HG03095 (cell line): ENCODE results near the gene C2.
"Not testable (repeated sequence)": the region's sequence is repeated elsewhere in the genome, so short reads cannot be mapped to it uniquely, and the experiment has no call there.

Experiments
- ATAC-seq: cut with Tn5 transposase; IDR thresholded peaks from one replicate; pipeline ENCODE4 v1.9.1; 2021; ENCODE audit warnings: moderate library complexity; ENCODE audit not compliant: unreplicated experiment

C2 gene

DNA sequence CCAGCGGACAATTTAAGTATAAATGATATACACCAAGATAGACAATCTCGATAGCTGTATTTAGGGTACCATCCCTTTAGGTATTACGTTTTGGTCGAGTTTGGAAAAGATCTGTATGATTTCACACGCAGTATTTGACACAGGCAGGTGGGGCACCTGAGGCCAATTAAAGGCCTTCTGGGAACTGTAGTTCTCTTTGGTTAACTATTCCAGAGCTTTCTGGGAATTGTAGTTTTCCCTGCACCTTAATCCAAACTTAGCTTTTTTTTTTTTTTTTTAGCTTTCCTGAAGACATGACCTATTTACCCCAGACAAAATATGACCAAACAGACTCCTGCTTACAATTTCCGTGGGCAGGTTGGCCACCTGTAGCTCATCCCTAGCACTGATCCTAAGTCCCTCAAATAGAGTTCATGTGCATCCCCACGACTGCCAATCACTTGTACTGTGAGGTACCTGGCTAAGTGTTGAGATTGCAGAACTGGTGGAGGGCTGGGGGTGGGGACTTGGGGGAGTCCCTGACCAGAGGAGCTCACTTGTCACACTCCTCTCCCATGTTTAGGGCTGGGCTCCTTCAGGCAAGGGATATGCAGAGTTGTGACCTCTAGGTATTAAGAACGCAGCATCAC, 29.0 kb upstream of the C2 start:
- no peak for ATAC-seq

DNA sequence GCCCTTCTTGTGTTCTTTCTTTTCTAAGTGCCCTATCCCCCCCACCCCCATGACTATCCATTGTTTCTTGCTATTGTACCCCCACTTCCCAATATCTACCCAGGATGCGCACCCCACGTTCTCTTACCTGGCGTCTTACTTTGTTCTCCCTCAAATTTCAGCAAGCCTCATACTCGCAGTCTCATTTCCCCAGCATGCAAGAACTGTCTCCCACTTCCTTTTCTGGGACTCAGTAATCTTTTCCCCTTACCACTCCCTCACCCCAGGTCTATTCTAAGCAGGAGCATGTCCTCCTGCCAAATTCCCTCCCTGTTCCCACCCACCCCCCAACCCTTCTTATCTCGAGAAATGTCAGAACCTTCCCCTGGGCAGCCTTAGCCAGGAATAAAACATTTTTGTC, 28.3 kb upstream of the C2 start:
- no peak for ATAC-seq

DNA sequence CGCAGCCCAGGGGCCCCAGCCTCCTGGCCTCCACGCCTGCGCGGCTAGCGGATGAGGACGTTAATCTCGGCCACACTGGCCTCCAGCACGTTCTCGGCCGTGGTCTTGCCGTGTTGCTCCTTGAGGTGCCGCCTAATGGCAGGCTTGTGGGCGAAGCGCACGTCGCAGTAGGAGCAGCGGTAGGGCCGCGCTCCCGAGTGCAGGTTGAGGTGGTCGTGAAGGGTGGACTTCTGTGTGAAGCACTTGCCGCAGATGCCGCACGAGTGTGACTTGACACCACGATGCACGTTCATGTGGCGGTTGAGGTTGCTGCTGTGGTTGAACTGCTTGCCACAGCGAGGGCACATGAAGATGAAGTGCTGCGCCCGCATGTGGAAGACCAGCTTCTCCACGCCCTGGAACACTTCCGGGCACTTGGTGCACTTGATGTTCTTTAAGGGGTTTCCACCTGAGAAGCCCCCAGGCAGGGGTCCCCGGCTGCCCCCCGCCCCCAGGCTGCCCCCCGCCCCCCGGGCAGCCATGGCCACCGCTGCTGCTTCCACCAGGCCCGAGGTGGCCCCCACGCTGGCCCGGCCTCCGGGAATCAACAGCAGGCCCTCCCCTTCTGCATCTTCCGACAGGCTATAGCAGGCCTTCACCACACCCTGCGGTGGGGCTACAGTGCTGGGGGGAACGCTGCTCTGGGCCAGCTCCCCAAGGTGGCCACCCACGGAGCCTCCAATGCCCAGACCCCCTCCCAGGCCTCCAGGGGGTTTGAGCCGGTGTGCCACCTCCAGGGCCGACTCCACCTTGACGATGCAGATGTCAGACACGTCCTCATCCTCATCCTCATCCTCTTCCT, 27.4 kb upstream of the C2 start:
- no peak for ATAC-seq

DNA sequence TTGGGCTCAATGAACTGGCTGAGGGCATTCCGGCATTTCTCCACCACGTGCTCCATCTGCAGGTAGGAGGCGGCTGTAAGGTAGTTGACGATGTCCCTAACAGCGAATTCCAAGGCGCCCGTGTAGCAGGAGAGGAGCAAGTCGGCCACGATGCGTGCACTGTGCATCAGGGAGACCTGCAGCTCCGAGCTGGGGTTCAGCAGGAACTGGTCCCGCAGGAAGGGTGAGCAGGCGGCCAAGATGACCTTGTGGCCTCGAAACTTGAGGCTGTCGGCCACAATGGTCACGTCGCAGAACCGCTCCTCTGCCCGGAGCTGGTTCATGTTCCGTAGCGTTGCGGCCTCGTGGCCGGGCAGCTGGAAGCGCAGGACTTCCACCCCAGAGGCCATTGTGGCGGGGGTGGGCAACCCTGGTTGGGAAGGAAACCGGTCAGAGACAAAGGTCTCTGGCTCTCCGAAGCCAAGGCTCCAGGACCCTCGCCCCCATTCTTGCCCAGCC, 26.6 kb upstream of the C2 start:
- no peak for ATAC-seq

DNA sequence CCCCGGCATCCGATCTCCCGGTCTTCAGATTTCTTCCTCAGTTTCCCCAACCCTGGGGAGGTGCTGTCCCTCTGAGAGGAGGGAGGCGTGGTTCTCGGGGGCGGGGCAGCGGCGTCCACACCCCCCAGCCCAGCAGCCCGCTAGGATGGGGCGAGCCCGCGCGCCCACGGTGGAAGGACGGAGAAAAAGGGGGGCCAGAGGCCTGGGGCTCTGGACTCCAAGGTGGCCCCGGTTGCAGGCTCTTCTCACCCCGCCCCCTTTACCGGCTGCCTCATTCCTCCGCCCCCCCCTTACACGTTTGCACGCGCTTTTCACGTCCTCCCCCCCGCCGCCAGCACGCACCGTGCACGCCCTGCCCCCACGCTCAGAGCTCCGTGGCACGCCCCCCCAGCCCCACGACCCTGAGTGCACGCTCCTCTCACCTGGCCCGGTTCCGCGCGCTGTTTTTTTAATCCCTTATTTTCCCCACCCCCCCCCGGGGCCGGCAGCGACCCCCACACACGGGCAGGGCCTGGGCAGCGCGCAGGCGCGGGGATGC, 26.0 kb upstream of the C2 start:
- no peak for ATAC-seq

DNA sequence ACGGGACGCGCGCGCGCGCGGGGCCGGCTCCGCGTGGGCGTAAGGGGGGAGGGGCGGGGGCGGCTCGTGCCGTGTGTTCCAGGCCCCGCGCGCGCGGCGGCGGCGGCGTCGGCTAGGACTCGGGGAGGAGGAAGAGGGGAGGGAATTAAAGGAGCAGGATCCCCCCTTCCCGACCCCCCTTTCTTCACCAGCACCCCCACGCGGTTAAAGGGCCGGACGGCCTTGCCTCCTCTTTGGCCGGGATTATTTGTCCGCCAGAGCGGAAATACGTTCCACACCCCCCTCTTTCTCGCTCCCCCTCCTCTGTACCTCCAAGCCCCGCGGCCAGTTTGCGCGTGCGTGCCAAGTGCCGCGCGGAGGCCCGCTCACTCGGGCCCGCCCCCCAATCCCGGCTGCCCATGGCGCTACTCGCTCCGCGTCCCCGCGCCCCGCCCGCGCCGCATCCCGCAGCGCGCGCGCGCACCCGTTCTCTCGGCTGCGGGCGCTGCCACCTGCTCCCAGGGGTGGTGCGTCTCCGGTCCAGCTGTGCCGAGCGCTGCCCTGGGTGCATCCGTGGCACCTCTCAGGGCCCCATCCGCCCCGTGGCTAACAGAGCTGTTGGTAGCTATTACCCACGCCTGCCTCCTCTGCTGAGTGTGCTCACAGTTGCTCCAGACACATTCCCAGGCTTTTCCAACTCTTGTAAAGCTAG, 25.4 kb upstream of the C2 start, which contains the start of gene ZBTB12:
ZBTB12 (minus strand) TSS at position 134 of the 691 bp plus-strand sequence. CDS start 781 bp downstream, outside the sequence.
- ATAC-seq, result no peak

DNA sequence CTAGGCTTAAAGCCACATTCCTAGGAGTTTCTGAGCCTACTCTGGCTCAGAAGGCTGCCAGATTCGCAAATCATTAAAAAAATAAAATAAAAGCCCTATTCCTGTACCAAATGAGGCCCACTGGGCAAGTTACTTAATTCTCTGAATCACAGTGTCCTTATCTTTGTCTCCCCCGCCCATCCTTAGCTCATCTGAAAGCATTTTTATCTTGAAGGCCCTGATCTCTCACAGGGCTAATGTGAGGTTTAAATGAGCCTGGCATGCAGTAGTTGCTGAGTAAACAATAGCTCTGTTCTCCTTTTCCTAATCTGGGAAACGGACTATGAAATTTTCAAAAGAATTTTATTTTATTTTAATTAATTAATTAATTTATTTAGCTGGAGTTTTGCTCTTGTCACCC, 23.6 kb upstream of the C2 start:
- ATAC-seq, result no peak

DNA sequence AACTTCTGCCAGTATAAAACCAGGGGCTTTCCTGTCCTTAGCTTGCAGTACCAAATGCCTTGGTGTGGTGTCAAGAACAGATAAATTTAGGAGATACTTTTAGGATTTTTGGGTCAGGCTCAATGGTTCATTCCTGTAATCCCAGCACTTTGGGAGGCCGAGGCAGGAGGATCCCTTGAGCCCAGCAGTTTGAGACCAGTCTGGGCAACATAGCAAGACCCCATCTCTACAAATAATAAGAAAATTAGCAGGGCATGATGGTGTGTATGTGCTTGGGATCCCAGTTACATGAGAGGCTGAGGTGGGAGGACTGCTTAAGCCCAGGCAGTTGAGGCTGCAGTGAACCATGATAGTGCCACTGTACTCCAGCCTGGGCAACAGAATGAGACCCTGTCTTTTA, 22.5 kb upstream of the C2 start:
- ATAC-seq, result no peak

DNA sequence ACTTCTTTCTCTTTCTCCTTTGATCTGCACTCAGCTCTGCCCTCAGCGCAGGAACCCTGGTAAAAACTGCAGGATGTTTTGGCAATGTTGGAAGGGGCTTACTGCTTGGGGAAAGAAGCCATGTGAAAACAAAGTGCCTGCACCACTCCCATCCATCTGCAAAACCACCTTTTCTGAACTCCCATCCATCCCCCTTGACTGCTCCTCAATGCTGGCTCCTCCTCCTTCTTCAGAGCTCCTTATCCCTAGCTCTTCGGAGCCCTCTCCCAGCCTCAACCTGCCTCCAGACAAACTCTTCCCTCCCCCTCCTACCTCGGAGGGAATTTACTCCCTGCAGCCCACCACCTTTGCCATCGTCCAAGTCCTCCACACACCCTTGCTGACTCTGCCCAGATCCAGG, 21.4 kb upstream of the C2 start:
- ATAC-seq, result no peak

DNA sequence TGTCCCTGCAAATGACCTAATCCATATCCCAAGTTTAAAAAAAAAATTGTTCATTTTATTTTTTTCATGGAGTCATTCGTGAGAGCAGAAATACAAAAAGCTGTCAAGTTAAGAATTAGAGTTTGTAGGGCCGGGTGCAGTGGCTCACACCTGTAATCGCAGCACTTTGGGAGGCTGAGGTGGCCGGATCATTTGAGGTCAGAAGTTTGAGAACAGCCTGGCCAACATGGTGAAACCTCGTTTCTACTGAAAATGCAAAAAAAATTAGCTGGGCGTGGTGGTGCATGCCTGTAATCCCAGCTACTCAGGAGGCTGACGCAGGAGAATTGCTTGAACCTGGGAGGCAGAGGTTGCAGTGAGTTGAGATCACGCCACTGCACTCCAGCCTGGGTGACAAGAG, 20.8 kb upstream of the C2 start:
- ATAC-seq, result not testable (repeated sequence)

DNA sequence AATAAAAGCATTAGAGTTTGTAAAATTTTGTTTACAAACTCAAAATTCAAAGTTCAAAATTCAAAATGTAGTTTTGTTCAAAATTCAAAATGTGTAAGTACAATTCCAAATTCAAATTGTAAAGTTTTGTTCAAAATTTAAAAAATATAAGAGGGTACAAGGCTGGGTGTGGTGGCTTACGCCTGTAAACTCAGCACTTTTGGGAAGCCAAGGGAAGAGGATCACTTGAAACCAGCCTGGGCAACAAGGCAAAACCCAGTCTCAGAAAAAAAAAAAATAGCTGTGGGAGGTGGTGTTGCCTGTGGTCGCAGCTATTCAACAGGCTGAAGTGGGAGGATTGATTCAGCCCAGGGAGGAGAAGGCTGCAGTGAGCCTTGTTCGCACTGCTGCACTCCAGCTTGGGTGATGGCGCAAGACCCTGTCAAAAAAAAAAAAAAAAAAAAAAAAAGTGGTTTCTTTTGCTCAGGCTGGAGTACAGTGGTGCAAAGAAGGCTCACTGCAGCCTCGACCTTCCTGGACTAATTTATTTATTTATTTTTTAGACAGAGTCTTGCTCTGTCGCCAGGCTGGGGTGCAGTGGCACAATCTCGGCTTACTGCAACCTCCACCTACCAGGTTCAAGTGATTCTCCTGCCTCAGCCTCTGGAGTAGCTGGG, 20.2 kb upstream of the C2 start:
- ATAC-seq, result no peak

DNA sequence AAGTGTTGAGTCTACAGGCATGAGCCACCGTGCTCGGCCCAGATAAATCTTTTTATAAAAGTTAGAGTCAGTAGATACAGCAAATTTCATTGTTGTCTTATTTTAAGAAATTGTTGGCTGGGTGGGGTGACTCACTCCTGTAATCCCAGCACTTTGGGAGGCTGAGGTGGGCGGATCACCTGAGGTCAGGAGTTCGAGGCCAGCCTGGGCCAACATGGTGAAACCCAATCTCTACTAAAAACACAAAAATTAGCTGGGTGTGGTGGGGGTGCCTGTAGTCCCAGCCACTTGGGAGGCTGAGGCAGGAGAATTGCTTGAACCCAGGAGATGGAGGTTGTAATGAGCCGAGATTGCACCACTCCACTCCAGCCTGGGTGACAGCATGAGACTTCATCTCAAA, 19.3 kb upstream of the C2 start:
- not testable (repeated sequence) for ATAC-seq

DNA sequence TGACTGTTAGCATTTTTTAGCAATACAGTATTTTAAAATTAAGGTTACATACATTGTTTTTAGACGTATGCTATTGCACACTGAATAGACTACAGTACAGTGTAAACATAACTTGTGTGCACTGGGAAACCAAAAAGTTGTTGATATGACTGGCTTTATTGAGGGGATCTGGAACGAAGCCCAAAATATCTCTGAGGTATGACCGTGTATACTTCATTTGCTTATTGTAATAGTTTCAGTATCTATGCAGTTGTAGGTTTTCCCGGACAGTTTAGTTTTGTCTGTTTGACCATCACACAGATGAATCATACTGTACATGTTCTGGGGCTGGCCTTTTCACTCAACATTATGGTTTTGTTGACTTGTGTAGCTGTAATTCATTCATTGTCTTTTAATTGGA, 18.7 kb upstream of the C2 start:
- peak; percentile 69 for ATAC-seq

DNA sequence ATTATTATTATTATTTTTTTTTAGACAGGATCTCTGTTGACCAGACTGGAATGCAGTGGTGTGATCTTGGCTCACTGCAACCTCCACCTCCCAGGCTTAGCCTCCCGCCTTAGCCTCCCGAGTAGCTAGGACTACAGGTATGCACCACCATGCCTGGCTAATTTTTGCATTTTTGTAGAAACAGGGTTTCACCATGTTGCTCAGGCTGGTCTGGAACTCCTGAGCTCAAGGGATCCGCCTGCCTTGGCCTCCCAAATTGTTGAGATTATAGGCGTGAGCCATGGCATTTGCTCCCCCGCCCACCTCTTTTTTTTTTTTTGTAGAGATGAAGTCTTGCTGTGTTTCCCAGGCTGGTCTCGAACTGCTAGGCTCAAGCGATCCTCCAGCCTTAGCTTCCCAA, 18.2 kb upstream of the C2 start:
- ATAC-seq, result not testable (repeated sequence)

DNA sequence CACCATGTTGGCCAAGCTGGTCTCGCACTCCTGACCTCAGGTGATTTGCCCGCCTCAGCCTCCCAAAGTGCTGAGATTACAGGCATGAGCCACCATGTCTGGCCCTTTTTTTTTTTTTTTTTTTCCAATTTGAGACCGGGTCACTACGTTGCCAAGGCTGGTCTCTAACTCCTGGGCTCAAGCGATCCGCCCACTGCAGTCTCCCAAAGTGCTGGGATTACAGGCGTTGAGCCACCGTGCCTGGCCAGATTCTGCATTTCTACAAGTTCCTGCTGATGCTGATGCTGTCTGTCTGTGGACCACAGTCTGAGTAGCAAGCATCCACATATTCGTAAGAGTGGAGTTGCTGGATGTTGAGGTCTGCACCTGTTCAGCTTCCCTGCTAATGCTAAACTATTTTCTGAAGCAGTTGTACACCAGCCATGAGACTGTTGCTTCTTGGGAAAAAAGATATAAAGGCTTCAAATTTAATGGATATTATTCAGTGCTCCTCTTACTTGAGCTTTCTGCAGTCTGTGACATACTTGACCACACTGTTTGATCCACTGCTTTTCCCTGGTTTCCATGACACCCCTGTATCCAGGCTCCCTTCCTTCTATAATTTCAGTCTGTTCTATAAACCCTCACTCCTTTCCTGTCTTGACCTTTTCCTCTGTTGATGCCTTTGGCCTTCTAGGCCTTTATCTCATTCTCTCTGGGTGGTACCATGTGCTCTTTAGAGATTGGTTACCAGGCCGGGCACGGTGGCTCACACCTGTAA, 15.5 kb upstream of the C2 start:
- ATAC-seq, result no peak

DNA sequence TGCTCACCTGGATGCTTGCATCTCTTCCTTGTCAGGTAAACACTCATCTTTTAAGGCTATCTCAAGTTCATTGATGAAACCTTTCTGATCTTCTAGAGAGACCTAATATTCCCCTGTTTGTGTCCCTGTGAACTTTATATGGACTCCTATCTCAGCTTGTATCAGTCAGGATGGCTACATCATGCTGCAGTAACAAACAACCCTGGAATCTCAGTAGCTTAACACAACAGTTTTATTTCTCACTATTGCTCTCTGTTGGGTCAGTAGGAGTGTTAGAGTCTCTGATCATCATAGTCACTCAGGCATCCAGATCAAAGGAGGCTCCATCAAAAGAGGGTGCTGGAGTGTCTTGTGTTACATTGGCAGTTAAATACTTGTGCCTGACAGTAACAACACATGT, 12.2 kb upstream of the C2 start:
- no peak for ATAC-seq

DNA sequence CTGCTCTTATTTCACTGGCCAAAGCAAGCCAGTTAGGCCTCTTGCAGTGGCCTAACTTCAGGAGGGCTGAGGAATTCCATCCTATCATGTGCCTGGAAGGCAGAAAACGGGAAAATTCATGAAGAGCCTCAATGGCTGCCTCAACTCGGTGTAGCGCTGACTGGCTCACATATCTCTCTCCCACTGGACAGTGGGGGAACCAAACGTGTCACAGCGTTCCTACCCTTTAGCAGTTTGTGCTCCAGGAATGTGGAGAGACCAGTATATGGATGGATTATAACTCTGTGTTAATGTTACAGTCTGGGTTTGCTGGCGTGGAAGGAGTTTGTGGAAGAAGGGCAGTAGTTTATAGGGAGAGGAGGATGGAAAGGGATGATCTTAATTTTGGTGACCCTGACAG, 11.8 kb upstream of the C2 start:
- ATAC-seq, result no peak

DNA sequence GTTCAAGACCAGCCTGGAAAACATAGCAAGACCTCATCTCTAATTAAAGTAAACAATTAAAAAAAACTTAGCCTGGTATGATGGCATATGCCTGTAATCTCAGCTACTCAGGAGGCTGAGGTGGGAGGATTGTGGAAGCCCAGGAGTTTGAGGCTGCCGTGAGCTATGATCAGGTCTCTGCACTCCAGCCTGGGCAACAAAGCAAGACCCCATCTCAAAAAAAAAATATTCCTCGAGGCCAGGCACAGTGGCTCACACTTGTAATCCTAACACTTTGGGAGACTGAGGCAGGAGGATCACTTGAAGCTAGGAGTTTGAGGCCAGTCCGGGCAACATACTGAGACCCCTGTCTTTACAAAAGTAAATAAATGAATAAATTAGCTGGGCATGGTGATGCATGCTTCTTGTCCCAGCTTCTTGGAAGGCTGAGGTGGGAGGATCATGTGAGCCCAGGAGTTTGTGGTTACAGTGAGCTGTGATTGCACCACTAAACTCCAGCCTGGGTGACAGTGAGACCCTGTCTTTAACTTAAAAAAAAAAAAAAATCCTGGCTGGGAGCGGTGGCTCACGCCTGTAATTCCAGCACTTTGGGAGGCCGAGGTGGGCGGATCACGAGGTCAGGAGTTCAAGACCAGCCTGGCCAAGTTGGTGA, 9.3 kb upstream of the C2 start:
- no peak for ATAC-seq

DNA sequence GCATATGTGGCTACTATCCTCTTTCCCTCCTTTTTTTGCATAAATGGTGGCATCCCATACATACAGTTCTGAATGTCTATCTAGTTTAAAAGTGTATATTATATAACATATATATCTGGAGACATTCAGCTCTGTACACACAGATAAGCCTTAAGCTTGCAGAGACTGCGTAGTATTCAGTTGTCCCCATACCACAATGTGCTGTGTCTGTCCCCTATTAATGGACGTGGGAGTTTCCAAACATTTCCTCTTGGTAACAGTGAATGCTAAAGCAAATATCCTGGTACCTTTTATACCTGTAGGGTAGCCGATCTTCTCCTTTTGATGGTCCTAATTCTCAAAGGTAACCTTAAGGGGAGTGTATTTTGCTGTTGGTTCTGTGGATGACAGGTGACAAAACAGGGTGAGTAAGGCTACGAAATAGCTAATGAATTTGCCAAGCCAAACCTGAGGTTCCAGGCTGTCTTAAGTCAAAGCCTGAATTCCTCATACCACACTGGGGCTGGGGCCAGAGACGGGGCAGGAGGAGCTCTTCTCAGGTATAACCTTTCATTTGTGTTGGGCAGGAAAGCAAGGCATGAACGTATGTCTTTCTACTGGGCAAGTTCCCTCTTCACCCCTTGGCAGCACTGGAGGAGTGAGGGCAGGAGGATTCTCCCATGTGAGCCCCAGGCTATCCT, 7.8 kb upstream of the C2 start:
- ATAC-seq, result no peak
